ENCODE data around the gene TF. TPM values are rescaled to one million over a fixed set of nuclear protein-coding genes. Genes with fewer than 3 reads are reported as not detected.

Gene TF
- total RNA-seq, 2 donors from 2014 or later: 1.6 to 2.2 TPM

GRCh38 chr3:133833267-133833666, 87.1 kb downstream of the TF start:
- Histone ChIP-seq H3K9me3 (no peaks in the 10 kb centered on the region), H3K27ac (no peak overlapping the region), H3K27me3 (replicated peaks; ENCODE audit: insufficient read depth) (no peaks in the 10 kb centered on the region), H3K4me1 (ENCODE audit: control insufficient read depth in 1 of 2, low read depth in 2 of 2) (peaks cover 0 to 3% of the 10 kb centered on the region in 2 donors), H3K4me3 (no peak overlapping the region), H3K36me3 (peaks cover 6% of the 10 kb centered on the region)
- TF ChIP-seq CTCF (IDR thresholded peaks at IDR 0.05): no peak
- ATAC-seq (ENCODE audit: insufficient number of reproducible peaks, low FRiP score, low read depth) (no peak), DNase-seq (ENCODE audit: low spot score) (no peak)

- H3K27ac ChIP-seq: no peak overlapping the region
- ATAC-seq (ENCODE audit: insufficient number of reproducible peaks, low FRiP score, low read depth) (no peak), DNase-seq (ENCODE audit: low spot score) (no peak)
Observed at GRCh38 chr3:133833880-133834620, 87.9 kb downstream of the TF start.

GRCh38 chr3:133834621-133835417, 88.6 kb downstream of the TF start:
- DNase-seq (ENCODE audit: low spot score) (no peak), ATAC-seq (ENCODE audit: insufficient number of reproducible peaks, low FRiP score, low read depth) (no peak)
- H3K36me3 ChIP-seq: peaks cover 6% of the 10 kb centered on the region
- no peaks in the 10 kb centered on the region for H3K27me3 ChIP-seq (replicated peaks; ENCODE audit: insufficient read depth)
- H3K4me1 ChIP-seq (ENCODE audit: control insufficient read depth in 1 of 2, low read depth in 2 of 2): no peaks in the 10 kb centered on the region
- no peak overlapping the region for H3K4me3 ChIP-seq
- H3K27ac ChIP-seq: no peak overlapping the region
- no peaks in the 10 kb centered on the region for H3K9me3 ChIP-seq
- no peak for TF ChIP-seq CTCF (IDR thresholded peaks at IDR 0.05)

More at GRCh38 chr3:133833880-133834620, 87.9 kb downstream of the TF start:
- Histone ChIP-seq H3K36me3 (peaks cover 6% of the 10 kb centered on the region), H3K9me3 (no peaks in the 10 kb centered on the region), H3K4me1 (ENCODE audit: control insufficient read depth in 1 of 2, low read depth in 2 of 2) (peaks cover 0 to 3% of the 10 kb centered on the region in 2 donors), H3K27me3 (replicated peaks; ENCODE audit: insufficient read depth) (no peaks in the 10 kb centered on the region), H3K4me3 (no peak overlapping the region)
- no peak for TF ChIP-seq CTCF (IDR thresholded peaks at IDR 0.05)

GRCh38 chr3:133835418-133835743, 89.2 kb downstream of the TF start:
- H3K36me3 ChIP-seq: peaks cover 6% of the 10 kb centered on the region
- H3K9me3 ChIP-seq: no peaks in the 10 kb centered on the region
- no peak for TF ChIP-seq CTCF (IDR thresholded peaks at IDR 0.05)
- no peak for ATAC-seq (ENCODE audit: insufficient number of reproducible peaks, low FRiP score, low read depth)
- DNase-seq (ENCODE audit: low spot score): no peak
- H3K4me1 ChIP-seq (ENCODE audit: control insufficient read depth in 1 of 2, low read depth in 2 of 2): no peaks in the 10 kb centered on the region
- no peak overlapping the region for H3K4me3 ChIP-seq
- no peak overlapping the region for H3K27ac ChIP-seq
- H3K27me3 ChIP-seq (replicated peaks; ENCODE audit: insufficient read depth): no peaks in the 10 kb centered on the region

GRCh38 chr3:133835961-133836360, 89.8 kb downstream of the TF start:
- no peaks in the 10 kb centered on the region for H3K27me3 ChIP-seq (replicated peaks; ENCODE audit: insufficient read depth)
- TF ChIP-seq CTCF (IDR thresholded peaks at IDR 0.05): no peak
- no peaks in the 10 kb centered on the region for H3K9me3 ChIP-seq
- no peaks in the 10 kb centered on the region for H3K4me1 ChIP-seq (ENCODE audit: control insufficient read depth in 1 of 2, low read depth in 2 of 2)
- H3K4me3 ChIP-seq: no peak overlapping the region
- ATAC-seq (ENCODE audit: insufficient number of reproducible peaks, low FRiP score, low read depth): no peak
- H3K36me3 ChIP-seq: peaks cover 6% of the 10 kb centered on the region
- no peak overlapping the region for H3K27ac ChIP-seq
- no peak for DNase-seq (ENCODE audit: low spot score)
